Ishikawa (cell line): Measurements from ENCODE around the gene SLC25A5.

Experiments used
- CEBPB ChIP-seq: IDR thresholded peaks from 2 replicates; pipeline ENCODE4 v1.6.1; 2012
- CREB1 ChIP-seq: IDR thresholded peaks from 2 replicates; pipeline ENCODE4 v1.6.1; 2012; ENCODE audit warnings: low read depth
- EP300 ChIP-seq: IDR thresholded peaks from 2 replicates; pipeline ENCODE4 v1.6.1; 2012; ENCODE audit warnings: borderline replicate concordance
- ZBTB7A ChIP-seq: IDR thresholded peaks from 2 replicates; pipeline ENCODE4 v1.6.1; 2012; ENCODE audit warnings: low read depth
- TF ChIP-seq, protein P1 (sequence below): IDR thresholded peaks from 2 replicates; pipeline ENCODE4 v1.6.1; 2012; ENCODE audit warnings: low read depth, mild to moderate bottlenecking

DNA sequence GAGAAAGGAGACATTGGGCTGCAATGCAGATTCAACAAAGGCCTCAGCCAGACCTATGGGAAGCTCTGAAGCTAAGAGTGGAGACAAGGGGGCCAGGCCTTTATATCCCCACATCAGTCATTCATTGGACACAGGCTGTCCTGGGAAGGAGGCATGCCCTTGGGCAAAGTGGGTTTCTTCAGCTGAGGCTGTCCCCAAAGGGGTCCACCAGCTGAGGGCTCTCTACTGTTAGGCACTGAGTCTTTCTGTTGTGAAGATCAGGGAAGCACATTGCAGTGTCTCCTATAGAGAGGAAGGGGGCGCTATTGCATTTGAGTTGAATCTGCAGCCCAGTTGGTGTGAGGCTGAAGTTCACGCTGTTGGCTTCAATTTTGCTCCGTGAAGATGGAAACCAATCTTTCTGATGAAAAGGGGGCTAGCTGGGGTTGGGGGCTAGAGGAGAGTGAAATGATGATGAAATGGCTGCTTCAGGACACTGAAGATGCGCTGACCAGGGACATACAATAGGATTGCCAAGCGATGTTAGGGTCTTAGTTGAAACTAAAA, 48.0 kb downstream of the SLC25A5 start:
- TF ChIP-seq EP300 (no peak), ZBTB7A (no peak), CEBPB (no peak), CREB1 (no peak)
- TF ChIP-seq, protein P1, sequence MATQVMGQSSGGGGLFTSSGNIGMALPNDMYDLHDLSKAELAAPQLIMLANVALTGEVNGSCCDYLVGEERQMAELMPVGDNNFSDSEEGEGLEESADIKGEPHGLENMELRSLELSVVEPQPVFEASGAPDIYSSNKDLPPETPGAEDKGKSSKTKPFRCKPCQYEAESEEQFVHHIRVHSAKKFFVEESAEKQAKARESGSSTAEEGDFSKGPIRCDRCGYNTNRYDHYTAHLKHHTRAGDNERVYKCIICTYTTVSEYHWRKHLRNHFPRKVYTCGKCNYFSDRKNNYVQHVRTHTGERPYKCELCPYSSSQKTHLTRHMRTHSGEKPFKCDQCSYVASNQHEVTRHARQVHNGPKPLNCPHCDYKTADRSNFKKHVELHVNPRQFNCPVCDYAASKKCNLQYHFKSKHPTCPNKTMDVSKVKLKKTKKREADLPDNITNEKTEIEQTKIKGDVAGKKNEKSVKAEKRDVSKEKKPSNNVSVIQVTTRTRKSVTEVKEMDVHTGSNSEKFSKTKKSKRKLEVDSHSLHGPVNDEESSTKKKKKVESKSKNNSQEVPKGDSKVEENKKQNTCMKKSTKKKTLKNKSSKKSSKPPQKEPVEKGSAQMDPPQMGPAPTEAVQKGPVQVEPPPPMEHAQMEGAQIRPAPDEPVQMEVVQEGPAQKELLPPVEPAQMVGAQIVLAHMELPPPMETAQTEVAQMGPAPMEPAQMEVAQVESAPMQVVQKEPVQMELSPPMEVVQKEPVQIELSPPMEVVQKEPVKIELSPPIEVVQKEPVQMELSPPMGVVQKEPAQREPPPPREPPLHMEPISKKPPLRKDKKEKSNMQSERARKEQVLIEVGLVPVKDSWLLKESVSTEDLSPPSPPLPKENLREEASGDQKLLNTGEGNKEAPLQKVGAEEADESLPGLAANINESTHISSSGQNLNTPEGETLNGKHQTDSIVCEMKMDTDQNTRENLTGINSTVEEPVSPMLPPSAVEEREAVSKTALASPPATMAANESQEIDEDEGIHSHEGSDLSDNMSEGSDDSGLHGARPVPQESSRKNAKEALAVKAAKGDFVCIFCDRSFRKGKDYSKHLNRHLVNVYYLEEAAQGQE: no peak
